Activated gamma-delta T cell (primary cell): Measurements from ENCODE around the gene NFE2L3.
"Not testable (repeated sequence)": the region's sequence is repeated elsewhere in the genome, so short reads cannot be mapped to it uniquely, and the experiment has no call there.

Source experiments
- DNase-seq: peaks from one replicate; lab custom pipeline; 2025; lab: John Stamatoyannopoulos, UW
- total RNA-seq, 2 donors: gene quantifications; one replicate each; lab custom pipeline; 2026; lab: John Stamatoyannopoulos, UW

NFE2L3 gene
- 19.2 to 20.1 reads per million in 2 donors for total RNA-seq

- DNase-seq = peak; percentile 63
These were observed at the start of gene NFE2L3 for GRCh38 chr7:26151953-26152781. Gene NFE2L3, plus strand, starts transcription at chr7:26152198. Its CDS starts 301 bp downstream, at chr7:26152499.

GRCh38 chr7:26103596-26103995, 48.4 kb upstream of the NFE2L3 start:
- DNase-seq = no peak

- no peak for DNase-seq
These were observed 46.8 kb upstream of the NFE2L3 start for GRCh38 chr7:26105236-26105635.

- no peak for DNase-seq
These were observed 46.1 kb upstream of the NFE2L3 start for GRCh38 chr7:26105931-26106330.

GRCh38 chr7:26112203-26112740, 39.7 kb upstream of the NFE2L3 start:
- no peak for DNase-seq

GRCh38 chr7:26115650-26116049, 36.3 kb upstream of the NFE2L3 start:
- DNase-seq = no peak

- no peak for DNase-seq
These were observed 34.7 kb upstream of the NFE2L3 start for GRCh38 chr7:26117142-26117807.

- no peak for DNase-seq
These were observed 34.0 kb upstream of the NFE2L3 start for GRCh38 chr7:26117970-26118369.

GRCh38 chr7:26122745-26123144, 29.3 kb upstream of the NFE2L3 start:
- no peak for DNase-seq

GRCh38 chr7:26124775-26125174, 27.2 kb upstream of the NFE2L3 start:
- DNase-seq = not testable (repeated sequence)

- DNase-seq = no peak
These were observed 24.6 kb upstream of the NFE2L3 start for GRCh38 chr7:26127411-26127810.

- DNase-seq = no peak
These were observed 20.9 kb upstream of the NFE2L3 start for GRCh38 chr7:26131056-26131589.

GRCh38 chr7:26135076-26135475, 16.9 kb upstream of the NFE2L3 start:
- no peak for DNase-seq

GRCh38 chr7:26135551-26135950, 16.4 kb upstream of the NFE2L3 start:
- no peak for DNase-seq

- DNase-seq = no peak
These were observed 15.2 kb upstream of the NFE2L3 start for GRCh38 chr7:26136831-26137230.

- DNase-seq = no peak
These were observed 11.6 kb upstream of the NFE2L3 start for GRCh38 chr7:26140380-26140779.

- no peak for DNase-seq
These were observed 10.9 kb upstream of the NFE2L3 start for GRCh38 chr7:26141077-26141476.

GRCh38 chr7:26143298-26144048, 8.5 kb upstream of the NFE2L3 start:
- DNase-seq = no peak

- no peak for DNase-seq
These were observed 7.6 kb upstream of the NFE2L3 start for GRCh38 chr7:26144184-26145080.

GRCh38 chr7:26145238-26145637, 6.8 kb upstream of the NFE2L3 start:
- DNase-seq = no peak

GRCh38 chr7:26147030-26147429, 5.0 kb upstream of the NFE2L3 start:
- DNase-seq = no peak
